PFSK-1 (cell line): Measurements from ENCODE around the gene CR1.

Source experiments
- FOXP2 ChIP-seq: optimal IDR thresholded peaks from 2 replicates; pipeline ENCODE3; 2011; ENCODE audit warnings: borderline replicate concordance, control low read depth, inconsistent platforms; ENCODE audit not compliant: insufficient read depth; ENCODE audit errors: extremely low read length, extremely low read depth
- POLR2AphosphoS5 ChIP-seq: IDR thresholded peaks from 2 replicates; pipeline ENCODE4 v1.6.1; 2012; ENCODE audit warnings: low read depth, mild to moderate bottlenecking, control low read depth, low read length, moderate library complexity
- SIN3A ChIP-seq: IDR thresholded peaks from 2 replicates; pipeline ENCODE4 v1.6.1; 2012; ENCODE audit warnings: mild to moderate bottlenecking, low read length, moderate library complexity, borderline replicate concordance; ENCODE audit not compliant: insufficient read depth
- TAF1 ChIP-seq: IDR thresholded peaks from 2 replicates; pipeline ENCODE4 v1.6.1; 2012; ENCODE audit warnings: low read length, control low read depth, borderline replicate concordance; ENCODE audit not compliant: insufficient read depth
- TF ChIP-seq, protein P1 (sequence below), 2 experiments: IDR thresholded peaks; 2 replicates each; pipeline versions ENCODE4 v1.6.1 to v1.8.0; 2011 to 2012; ENCODE audit warnings: low read depth in 2 of 2, low read length in 2 of 2, control low read depth in 1 of 2, inconsistent platforms in 1 of 2, mild to moderate bottlenecking in 1 of 2, moderate library complexity in 1 of 2; ENCODE audit not compliant: insufficient read depth in 1 of 2

The CR1 gene

GRCh38 chr1:207626972-207627337 is 131.0 kb downstream of the CR1 start:
- TF ChIP-seq, protein P1, sequence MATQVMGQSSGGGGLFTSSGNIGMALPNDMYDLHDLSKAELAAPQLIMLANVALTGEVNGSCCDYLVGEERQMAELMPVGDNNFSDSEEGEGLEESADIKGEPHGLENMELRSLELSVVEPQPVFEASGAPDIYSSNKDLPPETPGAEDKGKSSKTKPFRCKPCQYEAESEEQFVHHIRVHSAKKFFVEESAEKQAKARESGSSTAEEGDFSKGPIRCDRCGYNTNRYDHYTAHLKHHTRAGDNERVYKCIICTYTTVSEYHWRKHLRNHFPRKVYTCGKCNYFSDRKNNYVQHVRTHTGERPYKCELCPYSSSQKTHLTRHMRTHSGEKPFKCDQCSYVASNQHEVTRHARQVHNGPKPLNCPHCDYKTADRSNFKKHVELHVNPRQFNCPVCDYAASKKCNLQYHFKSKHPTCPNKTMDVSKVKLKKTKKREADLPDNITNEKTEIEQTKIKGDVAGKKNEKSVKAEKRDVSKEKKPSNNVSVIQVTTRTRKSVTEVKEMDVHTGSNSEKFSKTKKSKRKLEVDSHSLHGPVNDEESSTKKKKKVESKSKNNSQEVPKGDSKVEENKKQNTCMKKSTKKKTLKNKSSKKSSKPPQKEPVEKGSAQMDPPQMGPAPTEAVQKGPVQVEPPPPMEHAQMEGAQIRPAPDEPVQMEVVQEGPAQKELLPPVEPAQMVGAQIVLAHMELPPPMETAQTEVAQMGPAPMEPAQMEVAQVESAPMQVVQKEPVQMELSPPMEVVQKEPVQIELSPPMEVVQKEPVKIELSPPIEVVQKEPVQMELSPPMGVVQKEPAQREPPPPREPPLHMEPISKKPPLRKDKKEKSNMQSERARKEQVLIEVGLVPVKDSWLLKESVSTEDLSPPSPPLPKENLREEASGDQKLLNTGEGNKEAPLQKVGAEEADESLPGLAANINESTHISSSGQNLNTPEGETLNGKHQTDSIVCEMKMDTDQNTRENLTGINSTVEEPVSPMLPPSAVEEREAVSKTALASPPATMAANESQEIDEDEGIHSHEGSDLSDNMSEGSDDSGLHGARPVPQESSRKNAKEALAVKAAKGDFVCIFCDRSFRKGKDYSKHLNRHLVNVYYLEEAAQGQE (IDR thresholded peaks at IDR 0.05; ENCODE audit: insufficient read depth in 1 of 2, low read depth in 2 of 2, low read length in 2 of 2): no peak
- no peak for TF ChIP-seq SIN3A
- no peak for TF ChIP-seq FOXP2
- TF ChIP-seq POLR2AphosphoS5: no peak
- no peak for TF ChIP-seq TAF1

DNA sequence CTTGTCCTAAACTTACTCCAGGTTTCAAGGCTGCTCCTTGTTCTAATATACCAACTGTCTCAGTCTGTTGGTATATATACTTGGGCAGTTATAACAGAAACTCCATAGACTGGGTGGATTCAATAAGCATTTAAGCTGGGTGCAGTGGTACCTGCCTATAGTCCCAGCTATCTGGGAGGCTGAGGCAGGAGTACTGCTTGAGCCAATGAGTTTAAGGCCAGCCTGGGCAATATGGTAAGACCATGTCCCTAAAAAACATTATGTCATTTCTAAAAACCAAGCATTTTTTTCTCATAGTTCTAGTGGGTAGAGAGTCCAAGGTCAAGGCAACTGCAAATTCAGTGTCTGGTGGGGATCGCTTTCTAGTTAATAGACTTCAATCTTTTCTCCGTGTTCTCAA is 131.5 kb downstream of the CR1 start:
- TF ChIP-seq TAF1: no peak
- TF ChIP-seq POLR2AphosphoS5: no peak
- no peak for TF ChIP-seq FOXP2
- TF ChIP-seq, protein P1 (IDR thresholded peaks at IDR 0.05; ENCODE audit: insufficient read depth in 1 of 2, low read depth in 2 of 2, low read length in 2 of 2): no peak
- TF ChIP-seq SIN3A: no peak

DNA sequence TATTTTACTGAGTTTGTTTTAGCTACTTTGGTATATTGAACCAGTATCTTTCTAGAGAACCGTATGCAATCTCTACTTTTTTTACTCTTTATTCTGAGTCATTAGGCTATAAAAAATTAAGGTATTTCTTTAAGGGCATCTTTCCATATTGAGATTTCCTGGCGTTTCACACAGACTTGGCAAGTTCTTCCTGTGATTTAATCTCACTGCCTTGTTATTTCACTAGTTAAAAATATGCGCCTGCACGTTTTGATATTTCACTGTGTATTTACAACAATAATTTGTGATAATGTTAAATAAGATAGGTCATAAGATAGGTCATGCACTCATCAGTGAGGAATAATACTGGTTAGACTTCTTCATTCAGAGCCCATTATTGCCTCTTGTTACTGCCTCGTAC is 132.8 kb downstream of the CR1 start:
- TF ChIP-seq, protein P1 (IDR thresholded peaks at IDR 0.05; ENCODE audit: insufficient read depth in 1 of 2, low read depth in 2 of 2, low read length in 2 of 2): no peak

DNA sequence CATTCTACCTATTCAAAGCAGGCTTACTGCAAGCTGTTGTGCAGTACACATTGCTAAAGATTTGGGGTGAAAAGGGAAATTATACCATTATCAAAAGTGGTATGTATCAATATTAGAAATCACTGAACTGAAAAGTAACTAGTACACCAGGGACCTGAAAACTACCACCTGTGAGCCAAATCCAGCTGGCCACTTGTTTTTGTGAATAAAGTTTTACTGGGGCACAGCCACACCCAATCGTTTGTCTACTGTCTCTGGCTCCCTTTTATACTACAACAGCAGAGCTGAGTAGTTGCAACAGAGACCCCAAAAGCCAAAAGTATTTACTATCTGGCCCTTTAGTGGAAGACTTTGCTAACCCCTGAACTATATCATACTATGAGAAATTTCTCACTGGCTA is 135.2 kb downstream of the CR1 start:
- TF ChIP-seq FOXP2 (no peak), TAF1 (no peak), SIN3A (no peak), POLR2AphosphoS5 (no peak)
- TF ChIP-seq, protein P1 (IDR thresholded peaks at IDR 0.05; ENCODE audit: insufficient read depth in 1 of 2, low read depth in 2 of 2, low read length in 2 of 2): no peak

GRCh38 chr1:207633226-207633625 is 137.3 kb downstream of the CR1 start:
- TF ChIP-seq SIN3A (no peak), POLR2AphosphoS5 (no peak), FOXP2 (no peak), TAF1 (no peak)
- TF ChIP-seq, protein P1 (IDR thresholded peaks at IDR 0.05; ENCODE audit: insufficient read depth in 1 of 2, low read depth in 2 of 2, low read length in 2 of 2): no peak
